Keratinocyte (primary cell): ENCODE measurements around the gene LRRC9. TPM values are rescaled to one million over a fixed set of nuclear protein-coding genes. Genes with fewer than 3 reads are reported as not detected.

Source experiments
- DNase-seq: peaks from one replicate; pipeline ENCODE4 v3.0.0-alpha.2; 2011; ENCODE audit warnings: low read depth, missing footprints, low spot score
- FAIRE-seq: peaks from 2 replicates; lab custom pipeline; 2011; peaks lifted over from hg19 to GRCh38; lab: Jason Lieb, UNC
- H2AFZ ChIP-seq: 2 replicates; pipeline ENCODE4 v1.6.0; 2012; ENCODE audit warnings: low read length, control low read depth, inconsistent platforms; ENCODE audit not compliant: control insufficient read depth
- H3K27ac ChIP-seq: 2 replicates; pipeline ENCODE4 v1.5.1; 2011; ENCODE audit warnings: low read length; ENCODE audit not compliant: control insufficient read depth, insufficient read depth
- H3K27me3 ChIP-seq: 3 replicates; pipeline ENCODE4 v1.6.0; 2011; ENCODE audit warnings: low read length; ENCODE audit not compliant: control insufficient read depth, insufficient read depth; ENCODE audit errors: extremely low read depth
- H3K36me3 ChIP-seq, 2 experiments: 2 replicates in 1 of 2; 3 replicates in 1 of 2; pipeline ENCODE4 v1.5.1; 2011; ENCODE audit warnings: low read length in 2 of 2, mild to moderate bottlenecking in 1 of 2; ENCODE audit not compliant: control insufficient read depth in 2 of 2, insufficient read depth in 2 of 2; ENCODE audit errors: extremely low read depth in 1 of 2
- H3K4me1 ChIP-seq: 3 replicates; pipeline ENCODE4 v1.5.1; 2011; ENCODE audit warnings: low read length; ENCODE audit not compliant: control insufficient read depth, insufficient read depth; ENCODE audit errors: extremely low read depth
- H3K4me2 ChIP-seq: 3 replicates; pipeline ENCODE4 v1.6.0; 2011; ENCODE audit warnings: low read depth, low read length; ENCODE audit not compliant: control insufficient read depth, insufficient read depth; ENCODE audit errors: extremely low read depth
- H3K4me3 ChIP-seq, 3 experiments: fragments of 200-600 bp in 1 of 3; sonication (generic) in 1 of 3; 2 replicates in 2 of 3; 3 replicates in 1 of 3; pipeline ENCODE4 v1.5.1; 2011 to 2016; ENCODE audit warnings: low read length in 3 of 3, mild to moderate bottlenecking in 3 of 3, control low read depth in 2 of 3, inconsistent platforms in 1 of 3, low read depth in 1 of 3, mixed read lengths in 1 of 3, mixed run types in 1 of 3, moderate library complexity in 1 of 3; ENCODE audit not compliant: control insufficient read depth in 2 of 3, insufficient read depth in 2 of 3; ENCODE audit errors: extremely low read depth in 1 of 3
- H3K79me2 ChIP-seq: 2 replicates; pipeline ENCODE4 v1.6.0; 2012; ENCODE audit warnings: low read length; ENCODE audit not compliant: control insufficient read depth, insufficient read depth
- H3K9ac ChIP-seq: 3 replicates; pipeline ENCODE4 v1.6.0; 2011; ENCODE audit warnings: low read length; ENCODE audit not compliant: control insufficient read depth, insufficient read depth; ENCODE audit errors: extremely low read depth
- H3K9me1 ChIP-seq: 3 replicates; pipeline ENCODE4 v1.6.0; 2011; ENCODE audit warnings: low read length; ENCODE audit not compliant: control insufficient read depth, insufficient read depth; ENCODE audit errors: extremely low read depth
- H3K9me3 ChIP-seq: 2 replicates; pipeline ENCODE4 v1.5.1; 2012; ENCODE audit warnings: low read depth, low read length; ENCODE audit not compliant: control insufficient read depth
- H4K20me1 ChIP-seq: 3 replicates; pipeline ENCODE4 v1.6.0; 2011; ENCODE audit warnings: low read length; ENCODE audit not compliant: control insufficient read depth, insufficient read depth; ENCODE audit errors: extremely low read depth
- EZH2 ChIP-seq: IDR thresholded peaks from one replicate; pipeline ENCODE4 v1.6.1; 2012; ENCODE audit warnings: inconsistent platforms, mild to moderate bottlenecking, low read length, moderate library complexity
- dilution Hi-C: fragments of 300-500 bp; cut with MboI; formaldehyde crosslinking; loops from one replicate; pipeline ENCODE4 v1.7.0; 2020; ENCODE audit warnings: low sequenced_read_pairs; ENCODE audit not compliant: extremely low pct_ligation_motif_present
- polyA plus RNA-seq, 5 experiments: library from polyadenylated mRNA; depleted of rRNA in 3 of 5; stranded (reverse) in 3 of 5; stranded (forward) in 1 of 5; unstranded in 1 of 5; fragments of >200 nt; gene quantifications; 1 replicate in 1 of 5; 2 replicates in 3 of 5; 3 replicates in 1 of 5; pipeline versions ENCODE4 v1.2.1 to v1.2.3, GENCODE V29; 2011 to 2012; ENCODE audit warnings: missing spikeins in 2 of 5, low read depth in 1 of 5, low replicate concordance in 1 of 5
- TF ChIP-seq, protein P1 (sequence below), 3 experiments: IDR thresholded peaks in 1 of 3; conservative IDR thresholded peaks in 1 of 3; optimal IDR thresholded peaks in 1 of 3; 2 replicates in 2 of 3; 3 replicates in 1 of 3; pipeline versions ENCODE3 to v1.5.1; 2011; ENCODE audit warnings: low read length in 3 of 3, mild to moderate bottlenecking in 3 of 3, moderate library complexity in 2 of 3, control low read depth in 1 of 3, inconsistent platforms in 1 of 3; ENCODE audit not compliant: insufficient read depth in 2 of 3; ENCODE audit errors: extremely low read depth in 1 of 3

Gene LRRC9
- polyA plus RNA-seq, 1 donor (not counting 4 experiments of a cell fraction or from before 2014, with no cell fraction given), result not detected

DNA sequence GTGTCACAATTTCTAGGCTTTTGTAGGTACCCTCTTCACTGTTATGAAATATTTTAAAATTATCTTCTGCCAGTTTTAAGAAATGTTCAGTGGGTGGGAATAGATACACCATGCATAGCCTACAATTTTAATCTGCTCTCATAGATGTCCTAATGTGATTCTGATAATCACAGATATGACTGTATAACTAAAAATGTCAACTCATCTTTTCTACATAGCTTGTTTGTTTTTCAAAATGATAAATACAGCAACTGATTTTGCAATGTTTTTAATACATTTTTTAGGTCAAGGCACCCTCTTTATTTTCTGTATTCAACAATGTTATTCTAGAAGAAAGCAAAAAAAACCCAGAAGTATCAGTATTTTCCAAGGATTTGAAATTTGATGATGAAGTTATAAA, 61.6 kb downstream of the LRRC9 start:
- Histone ChIP-seq H3K79me2 (no peaks in the 10 kb centered on the region), H3K36me3 (no peaks in the 10 kb centered on the region), H3K4me1 (no peaks in the 10 kb centered on the region), H3K9ac (no peak overlapping the region), H3K9me3 (no peaks in the 10 kb centered on the region), H2AFZ (no peak overlapping the region), H3K27me3 (no peaks in the 10 kb centered on the region), H3K27ac (no peak overlapping the region), H3K9me1 (no peaks in the 10 kb centered on the region), H3K4me2 (no peak overlapping the region), H3K4me3 (no peak overlapping the region), H4K20me1 (no peaks in the 10 kb centered on the region)
- FAIRE-seq, result no peak
- DNase-seq, result no peak
- dilution Hi-C loops, result no loop called here
- TF ChIP-seq, protein P1, sequence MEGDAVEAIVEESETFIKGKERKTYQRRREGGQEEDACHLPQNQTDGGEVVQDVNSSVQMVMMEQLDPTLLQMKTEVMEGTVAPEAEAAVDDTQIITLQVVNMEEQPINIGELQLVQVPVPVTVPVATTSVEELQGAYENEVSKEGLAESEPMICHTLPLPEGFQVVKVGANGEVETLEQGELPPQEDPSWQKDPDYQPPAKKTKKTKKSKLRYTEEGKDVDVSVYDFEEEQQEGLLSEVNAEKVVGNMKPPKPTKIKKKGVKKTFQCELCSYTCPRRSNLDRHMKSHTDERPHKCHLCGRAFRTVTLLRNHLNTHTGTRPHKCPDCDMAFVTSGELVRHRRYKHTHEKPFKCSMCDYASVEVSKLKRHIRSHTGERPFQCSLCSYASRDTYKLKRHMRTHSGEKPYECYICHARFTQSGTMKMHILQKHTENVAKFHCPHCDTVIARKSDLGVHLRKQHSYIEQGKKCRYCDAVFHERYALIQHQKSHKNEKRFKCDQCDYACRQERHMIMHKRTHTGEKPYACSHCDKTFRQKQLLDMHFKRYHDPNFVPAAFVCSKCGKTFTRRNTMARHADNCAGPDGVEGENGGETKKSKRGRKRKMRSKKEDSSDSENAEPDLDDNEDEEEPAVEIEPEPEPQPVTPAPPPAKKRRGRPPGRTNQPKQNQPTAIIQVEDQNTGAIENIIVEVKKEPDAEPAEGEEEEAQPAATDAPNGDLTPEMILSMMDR (optimal IDR thresholded peaks at IDR 0.05 in 1 of 3, IDR thresholded peaks at IDR 0.05 in 1 of 3, conservative IDR thresholded peaks at IDR 0.05 in 1 of 3; ENCODE audit: extremely low read depth in 1 of 3, insufficient read depth in 2 of 3, low read length in 3 of 3), result no peak
- TF ChIP-seq EZH2, result no peak

DNA sequence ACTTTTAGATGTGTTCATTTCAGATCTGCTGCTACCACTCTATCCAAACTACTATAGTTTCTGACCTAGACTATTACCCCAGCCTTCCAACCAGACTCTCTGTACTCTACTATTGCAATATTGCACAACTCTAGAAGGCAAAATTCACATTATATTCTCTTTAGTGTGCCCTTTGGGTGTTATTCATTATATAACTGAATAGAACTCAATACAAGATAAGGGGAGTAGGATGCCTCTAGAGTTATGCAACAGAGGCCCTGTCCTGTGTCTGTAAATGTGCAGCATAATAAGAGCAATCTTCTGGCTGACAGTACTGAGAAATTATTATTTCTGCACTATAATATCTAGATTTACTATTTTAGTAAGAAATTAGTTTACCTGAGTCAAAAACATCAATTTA, 63.1 kb downstream of the LRRC9 start:
- Histone ChIP-seq H3K4me3 (no peak overlapping the region), H3K4me2 (no peak overlapping the region), H3K9me3 (no peaks in the 10 kb centered on the region), H3K79me2 (no peaks in the 10 kb centered on the region), H3K9ac (no peak overlapping the region), H3K27me3 (no peaks in the 10 kb centered on the region), H4K20me1 (no peaks in the 10 kb centered on the region), H2AFZ (no peak overlapping the region), H3K27ac (no peak overlapping the region), H3K4me1 (no peaks in the 10 kb centered on the region), H3K9me1 (no peaks in the 10 kb centered on the region), H3K36me3 (no peaks in the 10 kb centered on the region)
- FAIRE-seq, result no peak
- DNase-seq, result no peak
- TF ChIP-seq EZH2, result no peak
- TF ChIP-seq, protein P1 (optimal IDR thresholded peaks at IDR 0.05 in 1 of 3, IDR thresholded peaks at IDR 0.05 in 1 of 3, conservative IDR thresholded peaks at IDR 0.05 in 1 of 3; ENCODE audit: extremely low read depth in 1 of 3, insufficient read depth in 2 of 3, low read length in 3 of 3), result no peak
- dilution Hi-C loops, result no loop called here
